Measurements from ENCODE around the gene HNRNPU. TPM values are rescaled to one million over a fixed set of nuclear protein-coding genes. Genes with fewer than 3 reads are reported as not detected.

The HNRNPU gene
- total and polyA plus RNA-seq, 2 experiments from 2014 or later, result 298 to 316 TPM

DNA sequence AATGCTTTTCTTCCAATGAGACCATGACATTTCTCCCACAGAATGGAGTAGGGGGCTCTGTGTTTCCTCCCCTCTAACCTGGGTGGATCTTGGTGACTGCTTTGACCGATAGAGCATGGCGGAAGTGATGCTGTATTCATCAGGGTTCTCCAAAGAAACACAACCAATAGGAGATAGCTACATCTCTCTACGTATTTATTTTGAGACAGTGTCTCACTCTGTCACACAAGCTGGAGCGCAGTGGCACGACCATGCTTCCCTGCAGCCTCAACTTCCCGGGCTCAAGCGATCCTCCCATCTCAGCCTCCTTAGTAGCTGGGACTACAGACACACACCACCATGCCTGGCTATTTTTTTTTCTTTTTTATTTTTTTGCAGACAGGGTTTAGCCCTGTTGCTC, 29.5 kb upstream of the HNRNPU start:
- TF ChIP-seq EZH2 (IDR thresholded peaks at IDR 0.05; ENCODE audit: borderline replicate concordance), result no peak
- TF ChIP-seq, protein P1, sequence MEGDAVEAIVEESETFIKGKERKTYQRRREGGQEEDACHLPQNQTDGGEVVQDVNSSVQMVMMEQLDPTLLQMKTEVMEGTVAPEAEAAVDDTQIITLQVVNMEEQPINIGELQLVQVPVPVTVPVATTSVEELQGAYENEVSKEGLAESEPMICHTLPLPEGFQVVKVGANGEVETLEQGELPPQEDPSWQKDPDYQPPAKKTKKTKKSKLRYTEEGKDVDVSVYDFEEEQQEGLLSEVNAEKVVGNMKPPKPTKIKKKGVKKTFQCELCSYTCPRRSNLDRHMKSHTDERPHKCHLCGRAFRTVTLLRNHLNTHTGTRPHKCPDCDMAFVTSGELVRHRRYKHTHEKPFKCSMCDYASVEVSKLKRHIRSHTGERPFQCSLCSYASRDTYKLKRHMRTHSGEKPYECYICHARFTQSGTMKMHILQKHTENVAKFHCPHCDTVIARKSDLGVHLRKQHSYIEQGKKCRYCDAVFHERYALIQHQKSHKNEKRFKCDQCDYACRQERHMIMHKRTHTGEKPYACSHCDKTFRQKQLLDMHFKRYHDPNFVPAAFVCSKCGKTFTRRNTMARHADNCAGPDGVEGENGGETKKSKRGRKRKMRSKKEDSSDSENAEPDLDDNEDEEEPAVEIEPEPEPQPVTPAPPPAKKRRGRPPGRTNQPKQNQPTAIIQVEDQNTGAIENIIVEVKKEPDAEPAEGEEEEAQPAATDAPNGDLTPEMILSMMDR (IDR thresholded peaks at IDR 0.05; ENCODE audit: poor library complexity), result no peak
- TF ChIP-seq EZH2phosphoT487 (IDR thresholded peaks at IDR 0.05; ENCODE audit: low read depth, severe bottlenecking, unreplicated experiment), result no peak
- H3K27ac ChIP-seq, result no peak overlapping the region
- no peaks in the 10 kb centered on the region for H3K36me3 ChIP-seq (replicated peaks; ENCODE audit: insufficient read depth, low read depth)
- no peak for DNase-seq (ENCODE audit: low spot score)
- no peaks in the 10 kb centered on the region for H3K9me3 ChIP-seq (ENCODE audit: low read depth)
- no peaks in the 10 kb centered on the region for H3K4me1 ChIP-seq (ENCODE audit: insufficient read depth)
- no peaks in the 10 kb centered on the region for H3K79me2 ChIP-seq
- WGBS (ENCODE audit: low lambda C conversion rate, missing lambda C conversion rate), result 90% methylated on average over 7 of the region's 7 CpGs
- H3K4me3 ChIP-seq, result no peak overlapping the region
- no peaks in the 10 kb centered on the region for H4K20me1 ChIP-seq (ENCODE audit: insufficient read depth, poor library complexity, severe bottlenecking)
- no peak overlapping the region for H2AFZ ChIP-seq
- no peak overlapping the region for H3K4me2 ChIP-seq
- no peaks in the 10 kb centered on the region for H3K27me3 ChIP-seq
- no peaks in the 10 kb centered on the region for H3K9me2 ChIP-seq (replicated peaks; ENCODE audit: insufficient read depth)

DNA sequence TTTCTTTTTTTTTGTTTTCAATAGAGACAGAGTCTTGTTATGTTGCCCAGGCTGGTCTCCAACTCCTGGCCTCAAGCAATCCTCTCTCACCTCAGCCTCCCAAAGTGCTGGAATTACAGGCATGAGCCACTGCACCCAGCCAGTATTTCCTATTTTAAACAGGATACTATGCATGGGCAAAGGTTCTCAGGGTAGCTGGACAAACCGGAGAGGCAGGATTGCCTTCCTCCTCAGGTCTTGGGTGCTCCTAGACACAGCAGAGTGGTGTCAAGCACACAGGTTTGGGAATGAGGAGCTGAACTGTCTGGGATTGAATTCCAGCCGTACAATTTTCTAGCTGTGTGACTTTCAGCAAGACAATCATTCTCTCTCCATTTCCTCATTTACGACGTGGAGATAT, 22.9 kb upstream of the HNRNPU start:
- H3K4me1 ChIP-seq (ENCODE audit: insufficient read depth), result no peaks in the 10 kb centered on the region
- H3K4me2 ChIP-seq, result no peak overlapping the region
- DNase-seq (ENCODE audit: low spot score), result no peak
- no peaks in the 10 kb centered on the region for H3K9me2 ChIP-seq (replicated peaks; ENCODE audit: insufficient read depth)
- no peaks in the 10 kb centered on the region for H3K36me3 ChIP-seq (replicated peaks; ENCODE audit: insufficient read depth, low read depth)
- H3K79me2 ChIP-seq, result no peaks in the 10 kb centered on the region
- H3K27me3 ChIP-seq, result no peaks in the 10 kb centered on the region
- H4K20me1 ChIP-seq (ENCODE audit: insufficient read depth, poor library complexity, severe bottlenecking), result no peaks in the 10 kb centered on the region
- TF ChIP-seq EZH2 (IDR thresholded peaks at IDR 0.05; ENCODE audit: borderline replicate concordance), result no peak
- no peak for TF ChIP-seq EZH2phosphoT487 (IDR thresholded peaks at IDR 0.05; ENCODE audit: low read depth, severe bottlenecking, unreplicated experiment)
- no peaks in the 10 kb centered on the region for H3K9me3 ChIP-seq (ENCODE audit: low read depth)
- H3K4me3 ChIP-seq, result no peak overlapping the region
- H3K27ac ChIP-seq, result no peak overlapping the region
- no peak overlapping the region for H2AFZ ChIP-seq
- WGBS (ENCODE audit: low lambda C conversion rate, missing lambda C conversion rate), result 74% methylated on average over 4 of the region's 4 CpGs

DNA sequence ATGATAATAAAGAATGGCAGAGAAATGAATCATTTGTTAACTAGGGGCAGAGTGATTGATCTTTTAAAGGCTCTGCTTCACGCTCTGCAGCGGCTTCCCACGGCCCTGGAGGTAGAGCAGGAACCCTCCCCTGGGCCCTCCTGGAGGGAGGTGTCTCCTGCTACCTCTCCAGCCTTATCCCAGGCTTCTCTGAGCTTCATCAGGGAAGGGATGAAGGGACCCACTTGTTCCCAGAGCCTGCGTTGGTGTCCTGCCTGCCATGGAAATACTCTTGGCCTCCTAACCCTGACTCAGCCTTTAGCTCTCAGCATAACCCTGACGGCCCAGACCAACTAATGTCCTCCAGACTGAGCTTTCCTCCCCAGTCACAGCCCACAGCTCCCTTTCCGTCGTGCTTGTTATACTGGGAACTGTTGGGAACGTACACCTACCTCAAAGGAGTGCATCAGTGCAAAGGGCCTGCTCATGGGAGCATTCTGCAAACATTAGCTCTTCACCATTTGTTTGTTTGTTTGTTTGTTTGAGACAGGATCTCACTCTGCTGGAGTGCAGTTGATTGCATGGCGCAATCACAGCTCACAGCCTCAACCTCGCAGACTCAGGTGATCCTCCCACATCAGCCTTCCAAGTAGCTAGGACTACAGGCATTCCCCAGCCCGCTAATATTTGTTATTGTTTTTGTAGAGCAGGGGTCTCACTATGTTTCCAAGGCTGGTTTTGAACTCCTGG, 17.4 kb upstream of the HNRNPU start:
- Histone ChIP-seq H3K4me1 (ENCODE audit: insufficient read depth) (no peaks in the 10 kb centered on the region), H3K27ac (no peak overlapping the region), H3K9me3 (ENCODE audit: low read depth) (no peaks in the 10 kb centered on the region), H3K4me3 (no peak overlapping the region), H3K4me2 (no peak overlapping the region), H3K9me2 (replicated peaks; ENCODE audit: insufficient read depth) (no peaks in the 10 kb centered on the region), H3K79me2 (no peaks in the 10 kb centered on the region), H4K20me1 (ENCODE audit: insufficient read depth, poor library complexity, severe bottlenecking) (no peaks in the 10 kb centered on the region), H3K36me3 (replicated peaks; ENCODE audit: insufficient read depth, low read depth) (no peaks in the 10 kb centered on the region), H2AFZ (no peak overlapping the region), H3K27me3 (no peaks in the 10 kb centered on the region)
- no peak for TF ChIP-seq EZH2 (IDR thresholded peaks at IDR 0.05; ENCODE audit: borderline replicate concordance)
- TF ChIP-seq, protein P1 (IDR thresholded peaks at IDR 0.05; ENCODE audit: poor library complexity), result no peak
- no peak for TF ChIP-seq EZH2phosphoT487 (IDR thresholded peaks at IDR 0.05; ENCODE audit: low read depth, severe bottlenecking, unreplicated experiment)
- 76% methylated on average over 11 of the region's 11 CpGs for WGBS (ENCODE audit: low lambda C conversion rate, missing lambda C conversion rate)
- DNase-seq (ENCODE audit: low spot score), result no peak

DNA sequence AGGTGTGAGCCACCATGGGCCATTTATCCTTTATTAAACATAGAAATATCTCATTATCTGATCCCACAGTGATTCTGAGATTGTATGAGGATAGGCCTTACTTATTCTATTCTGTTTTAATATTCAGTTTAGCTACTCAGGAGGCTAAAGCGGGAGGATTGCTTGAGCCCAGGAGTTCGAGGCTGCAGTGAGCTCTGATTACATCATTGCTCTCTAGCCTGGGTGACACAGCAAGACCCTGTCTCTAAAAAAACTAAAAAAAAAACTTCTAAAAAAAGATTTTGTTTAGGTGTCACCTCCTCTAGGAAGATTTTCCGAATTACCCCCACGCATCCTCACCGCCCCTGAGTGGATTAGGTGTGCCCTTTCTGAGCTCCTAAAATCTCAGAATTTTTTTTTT, 14.3 kb upstream of the HNRNPU start:
- no peak overlapping the region for H2AFZ ChIP-seq
- H3K4me3 ChIP-seq, result no peak overlapping the region
- H3K27ac ChIP-seq, result no peak overlapping the region
- H3K79me2 ChIP-seq, result no peaks in the 10 kb centered on the region
- TF ChIP-seq, protein P1 (IDR thresholded peaks at IDR 0.05; ENCODE audit: poor library complexity), result no peak
- TF ChIP-seq EZH2 (IDR thresholded peaks at IDR 0.05; ENCODE audit: borderline replicate concordance) (no peak), EZH2phosphoT487 (IDR thresholded peaks at IDR 0.05; ENCODE audit: low read depth, severe bottlenecking, unreplicated experiment) (no peak)
- no peaks in the 10 kb centered on the region for H3K9me2 ChIP-seq (replicated peaks; ENCODE audit: insufficient read depth)
- H4K20me1 ChIP-seq (ENCODE audit: insufficient read depth, poor library complexity, severe bottlenecking), result no peaks in the 10 kb centered on the region
- no peak overlapping the region for H3K4me2 ChIP-seq
- no peaks in the 10 kb centered on the region for H3K4me1 ChIP-seq (ENCODE audit: insufficient read depth)
- WGBS (ENCODE audit: low lambda C conversion rate, missing lambda C conversion rate), result 96% methylated on average over 5 of the region's 5 CpGs
- H3K27me3 ChIP-seq, result no peaks in the 10 kb centered on the region
- H3K36me3 ChIP-seq (replicated peaks; ENCODE audit: insufficient read depth, low read depth), result no peaks in the 10 kb centered on the region
- no peak for DNase-seq (ENCODE audit: low spot score)
- H3K9me3 ChIP-seq (ENCODE audit: low read depth), result no peaks in the 10 kb centered on the region
